Urothelium cell line (cell line): ENCODE data around the gene AKAP5.

Experiments
- DNase-seq: peaks from one replicate; pipeline ENCODE4 v3.0.0; 2011; ENCODE audit warnings: low spot score, mixed read lengths
- FAIRE-seq: peaks from 2 replicates; lab custom pipeline; 2011; peaks lifted over from hg19 to GRCh38; lab: Jason Lieb, UNC

AKAP5 gene

DNA sequence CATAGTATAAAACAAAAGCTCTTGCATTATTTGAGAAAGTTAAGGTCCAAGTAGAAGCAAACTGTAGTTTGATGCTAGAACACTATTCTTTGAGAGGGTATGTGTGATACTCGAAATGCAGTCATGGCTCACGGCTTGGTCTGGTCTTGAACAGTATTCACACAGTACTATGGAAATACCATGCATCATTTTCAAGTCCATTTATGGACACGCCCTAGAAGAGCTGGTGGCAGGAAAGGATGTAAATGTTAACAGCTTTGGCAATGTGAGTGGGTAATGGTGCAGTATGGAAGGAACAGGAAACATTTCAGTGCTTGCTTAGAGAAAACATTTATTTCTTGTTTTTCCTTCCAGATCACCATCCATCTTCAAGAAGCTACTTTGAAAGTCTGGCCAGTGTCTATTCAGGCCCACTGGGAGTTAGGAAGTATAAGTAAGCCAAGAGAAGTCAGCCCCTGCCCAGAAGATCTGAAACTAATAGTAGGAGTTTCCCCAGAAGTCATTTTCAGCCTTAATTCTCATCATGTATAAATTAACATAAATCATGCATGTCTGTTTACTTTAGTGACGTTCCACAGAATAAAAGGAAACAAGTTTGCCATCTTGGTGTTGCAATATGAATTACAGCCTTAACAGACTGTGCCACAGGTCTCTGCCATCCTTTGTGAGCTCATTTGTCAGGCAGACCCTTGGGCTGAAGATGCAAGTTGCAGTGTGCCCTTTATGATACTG lies 5.7 kb upstream of the AKAP5 start:
- peak; percentile 32 for FAIRE-seq
- no peak for DNase-seq

DNA sequence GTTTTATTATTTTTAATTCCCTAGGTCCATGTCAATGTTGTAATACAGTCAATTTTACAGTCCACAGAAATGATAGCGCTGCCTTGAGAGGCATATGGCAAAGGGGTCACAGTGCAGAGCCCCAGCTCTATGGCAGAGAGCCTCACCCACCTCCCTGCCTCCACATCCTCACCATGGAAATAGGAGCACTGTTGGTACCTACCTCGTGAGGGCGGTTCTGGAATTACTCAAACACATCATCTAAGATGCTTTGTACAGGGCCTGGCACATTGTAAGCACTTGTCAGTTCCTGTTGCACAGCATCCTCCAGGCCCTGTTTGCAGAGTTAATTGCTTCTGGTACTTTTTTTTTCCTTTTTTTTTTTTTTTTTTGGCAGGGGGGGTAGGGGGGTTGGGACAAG lies 4.1 kb upstream of the AKAP5 start:
- FAIRE-seq: no peak
- DNase-seq: no peak

- FAIRE-seq: no peak
Measured at GRCh38 chr14:64463195-64463594, 2.1 kb upstream of the AKAP5 start.

GRCh38 chr14:64463873-64464272 lies 1.4 kb upstream of the AKAP5 start:
- FAIRE-seq: no peak
- no peak for DNase-seq

More at GRCh38 chr14:64463195-64463594, 2.1 kb upstream of the AKAP5 start:
- DNase-seq: no peak

- FAIRE-seq: peak; percentile 48
- peak; percentile 29 for DNase-seq
Measured at GRCh38 chr14:64464651-64465050, 648 bp upstream of the AKAP5 start.

GRCh38 chr14:64465831-64466554 lies 694 bp downstream of the AKAP5 start:
- DNase-seq (peak; percentile 76), FAIRE-seq (peak; percentile 65)

DNA sequence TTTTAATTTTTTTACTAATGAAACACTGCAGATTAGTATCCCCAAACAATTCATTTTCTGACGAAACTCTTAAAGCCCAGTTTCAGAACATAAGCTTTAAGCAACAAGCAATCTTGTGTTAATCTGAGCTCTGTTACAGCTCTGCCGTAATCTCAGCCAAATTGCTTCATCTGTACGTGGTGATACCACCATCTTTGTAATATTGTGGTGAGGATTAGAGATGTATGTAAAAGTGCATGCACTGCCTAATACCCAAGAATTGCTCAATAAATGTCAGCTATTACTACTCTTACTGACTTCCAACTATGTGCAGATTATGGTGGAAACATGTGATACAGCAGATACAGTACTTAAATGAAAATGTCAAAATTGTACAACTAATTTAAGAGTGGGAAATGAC lies 1.8 kb downstream of the AKAP5 start:
- DNase-seq (no peak), FAIRE-seq (peak; percentile 89)

DNA sequence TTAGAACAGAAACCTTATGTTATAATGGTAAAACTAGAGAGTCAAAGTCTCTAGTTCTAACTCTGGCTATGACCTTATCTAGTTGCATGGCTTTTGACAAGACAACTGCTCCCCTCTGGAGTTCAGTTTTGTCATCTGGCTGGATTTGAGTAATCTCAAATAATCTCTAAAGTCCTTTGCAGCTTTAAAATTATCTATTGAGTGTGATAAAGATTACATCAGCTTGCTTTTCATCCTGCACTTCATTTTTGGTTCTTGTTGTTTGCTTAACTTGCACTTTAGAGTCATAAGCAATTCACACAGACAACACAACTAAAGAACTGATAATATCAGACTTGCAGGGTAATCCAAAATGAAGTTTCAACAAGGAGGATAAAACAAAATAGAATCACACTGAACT lies 2.3 kb downstream of the AKAP5 start:
- DNase-seq (no peak), FAIRE-seq (no peak)

GRCh38 chr14:64468451-64468850 lies 3.2 kb downstream of the AKAP5 start:
- FAIRE-seq: no peak

GRCh38 chr14:64474041-64474440 lies 8.7 kb downstream of the AKAP5 start:
- FAIRE-seq (peak; percentile 69), DNase-seq (no peak)

More at GRCh38 chr14:64468451-64468850, 3.2 kb downstream of the AKAP5 start:
- DNase-seq: no peak

- FAIRE-seq (no peak), DNase-seq (no peak)
Measured at GRCh38 chr14:64474698-64475097, 9.4 kb downstream of the AKAP5 start.

GRCh38 chr14:64475585-64476273 lies 10.4 kb downstream of the AKAP5 start:
- DNase-seq (no peak), FAIRE-seq (peak; percentile 91)

DNA sequence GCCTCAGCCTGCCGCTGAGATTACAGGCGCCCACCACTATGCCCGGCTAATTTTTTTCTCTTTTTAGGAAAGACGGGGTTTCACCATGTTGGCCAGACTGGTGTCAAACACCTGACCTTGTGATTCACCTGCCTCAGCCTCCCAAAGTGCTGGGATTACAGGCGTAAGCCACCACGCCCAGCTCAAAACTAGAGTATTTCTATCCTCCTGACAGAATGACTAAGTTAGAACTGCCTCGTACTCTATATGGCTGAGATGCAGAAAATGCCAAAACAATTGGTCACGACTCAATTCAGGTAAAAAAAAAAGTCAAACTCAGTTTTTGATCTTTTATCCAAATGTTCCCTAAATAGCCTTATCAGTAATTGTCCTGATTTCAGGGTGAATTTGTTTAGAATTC lies 11.1 kb downstream of the AKAP5 start:
- DNase-seq (no peak), FAIRE-seq (no peak)

- no peak for FAIRE-seq
Measured at GRCh38 chr14:64478634-64479250, 13.4 kb downstream of the AKAP5 start.

DNA sequence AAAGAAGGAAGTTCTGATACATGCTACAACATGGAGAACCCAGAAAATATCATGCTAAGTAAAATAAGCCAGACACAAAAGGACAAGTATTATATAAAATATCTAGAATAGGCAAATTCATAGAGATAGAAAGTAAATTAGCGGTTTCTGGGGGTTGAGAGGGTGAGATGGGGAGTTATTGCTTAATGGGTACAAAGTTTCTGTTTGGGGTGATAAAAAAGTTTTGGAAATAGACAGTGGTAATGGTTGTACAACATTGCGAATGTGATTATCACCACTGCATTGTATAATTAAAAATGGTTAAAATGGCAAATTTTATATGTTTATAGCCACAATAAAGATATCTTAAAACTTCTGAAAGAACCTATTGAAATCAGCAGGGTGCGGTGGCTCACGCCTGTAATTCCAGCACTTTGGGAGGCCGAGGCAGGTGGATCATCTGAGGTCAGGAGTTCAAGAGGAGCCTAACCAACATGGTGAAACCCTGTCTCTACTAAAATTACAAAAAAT lies 23.3 kb downstream of the AKAP5 start:
- DNase-seq: no peak
- FAIRE-seq: no peak

More at GRCh38 chr14:64478634-64479250, 13.4 kb downstream of the AKAP5 start:
- DNase-seq: no peak

DNA sequence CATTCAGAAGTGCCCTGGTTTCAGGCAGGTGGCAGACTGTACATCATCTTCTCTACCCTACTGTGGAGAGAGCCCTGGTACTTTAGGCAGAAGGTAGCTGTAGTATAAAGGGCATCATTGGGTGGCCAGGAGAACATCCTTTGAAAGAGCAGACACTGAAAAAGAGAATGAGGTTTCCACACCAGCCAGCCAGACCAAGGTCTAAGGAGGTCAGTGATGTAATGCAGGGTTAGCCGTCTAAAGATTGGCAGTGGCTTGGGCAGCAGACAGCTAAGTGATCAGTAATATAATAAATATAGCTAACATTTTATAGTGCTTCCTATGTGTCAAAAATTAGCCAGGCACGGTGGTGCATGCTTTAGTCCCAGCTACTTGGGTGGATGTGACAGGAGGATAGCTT lies 26.3 kb downstream of the AKAP5 start:
- no peak for DNase-seq
- peak; percentile 50 for FAIRE-seq

DNA sequence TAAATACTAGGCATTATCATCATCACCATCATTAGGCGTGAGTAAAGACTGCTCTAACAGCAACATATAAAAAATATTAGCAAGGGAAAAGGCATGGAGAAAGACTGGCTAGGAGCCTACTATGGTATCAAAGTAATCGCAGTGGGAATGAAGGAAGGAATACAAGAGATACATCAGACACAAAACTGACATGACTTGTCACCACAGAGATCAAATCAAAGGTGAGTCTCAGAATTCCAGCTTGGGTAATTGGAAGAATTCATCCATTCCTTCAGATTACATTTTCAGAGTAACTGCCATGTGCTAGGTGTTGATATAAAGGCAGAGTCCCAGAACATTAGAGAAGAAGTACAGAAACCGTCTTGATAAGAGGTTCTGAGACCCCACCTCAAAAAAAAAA lies 28.2 kb downstream of the AKAP5 start:
- FAIRE-seq: peak; percentile 66

GRCh38 chr14:64495252-64495651 lies 30.0 kb downstream of the AKAP5 start:
- FAIRE-seq: no peak
- no peak for DNase-seq

More for the DNA sequence above, 28.2 kb downstream of the AKAP5 start:
- no peak for DNase-seq

- DNase-seq: no peak
Measured at GRCh38 chr14:64496764-64497163, 31.5 kb downstream of the AKAP5 start.

GRCh38 chr14:64500088-64500487 lies 34.8 kb downstream of the AKAP5 start:
- DNase-seq: no peak
- FAIRE-seq: no peak

More at GRCh38 chr14:64496764-64497163, 31.5 kb downstream of the AKAP5 start:
- FAIRE-seq: no peak
